Upper lobe of right lung (tissue), 1 donor: ENCODE measurements around the gene ADGRG1. TPM values are rescaled to one million over a fixed set of nuclear protein-coding genes. Genes with fewer than 3 reads are reported as not detected.

ENCODE experiments used
- ATAC-seq: fragments of 200-7000 bp; cut with Tn5 transposase; one replicate; pipeline ENCODE4 v1.9.1; 2020; ENCODE audit warnings: mild to moderate bottlenecking, moderate library complexity
- DNase-seq: peaks from one replicate; pipeline ENCODE4 v3.0.0-alpha.2; 2020
- H3K27ac ChIP-seq: fragments of 200-600 bp; one replicate; pipeline ENCODE4 v1.8.0; 2022
- H3K27me3 ChIP-seq: fragments of 200-600 bp; one replicate; pipeline ENCODE4 v1.8.0; 2022; ENCODE audit warnings: mild to moderate bottlenecking
- H3K36me3 ChIP-seq: fragments of 200-600 bp; one replicate; pipeline ENCODE4 v1.8.0; 2022
- H3K4me1 ChIP-seq: fragments of 200-600 bp; one replicate; pipeline ENCODE4 v1.8.0; 2022
- H3K4me3 ChIP-seq: fragments of 200-600 bp; one replicate; pipeline ENCODE4 v1.8.0; 2022; ENCODE audit warnings: mild to moderate bottlenecking
- H3K9me3 ChIP-seq: fragments of 200-600 bp; one replicate; pipeline ENCODE4 v1.8.0; 2022
- CTCF ChIP-seq: fragments of 200-600 bp; IDR thresholded peaks from one replicate; pipeline ENCODE4 v1.8.0; 2022; ENCODE audit warnings: antibody characterized with exemption
- intact Hi-C: fragments of 100-400 bp; cut with DNase I; formaldehyde crosslinking; loops from one replicate; pipeline ENCODE4 v1.11.0; 2022
- total RNA-seq: library from RNA; stranded (reverse); fragmentation: NEBNext Ultra II Directional; extraction: Animal tissue kit (Norgen Biotek cat#: 25700); gene quantifications from one replicate; pipeline ENCODE4 v1.2.1, GENCODE V29; 2021
- donor health status: DM: no; HTN: yes; CAD: no; lungs with severe emphysema.

ADGRG1 gene
- total RNA-seq, 1 donor from 2014 or later: 66.9 TPM

GRCh38 chr16:57672824-57673223 is 44.4 kb downstream of the ADGRG1 start:
- Histone ChIP-seq H3K27me3 (peaks cover 5% of the 10 kb centered on the region), H3K4me3 (no peak overlapping the region), H3K9me3 (no peaks in the 10 kb centered on the region), H3K36me3 (no peaks in the 10 kb centered on the region), H3K27ac (no peak overlapping the region), H3K4me1 (no peaks in the 10 kb centered on the region)
- intact Hi-C loops: no loop called here
- no peak for DNase-seq
- no peak for ATAC-seq
- no peak for TF ChIP-seq CTCF

- peak; percentile 29 for ATAC-seq
- no peaks in the 10 kb centered on the region for H3K36me3 ChIP-seq
- no peak overlapping the region for H3K4me3 ChIP-seq
- H3K27me3 ChIP-seq: peaks cover 5% of the 10 kb centered on the region
- intact Hi-C loops: no loop called here
- no peak for DNase-seq
- H3K4me1 ChIP-seq: no peaks in the 10 kb centered on the region
- no peaks in the 10 kb centered on the region for H3K9me3 ChIP-seq
- no peak overlapping the region for H3K27ac ChIP-seq
- TF ChIP-seq CTCF: no peak
Measured at GRCh38 chr16:57675741-57676551, 47.5 kb downstream of the ADGRG1 start.

GRCh38 chr16:57676553-57677085 is 48.2 kb downstream of the ADGRG1 start:
- Histone ChIP-seq H3K4me3 (no peak overlapping the region), H3K9me3 (no peaks in the 10 kb centered on the region), H3K4me1 (no peaks in the 10 kb centered on the region), H3K27ac (no peak overlapping the region), H3K36me3 (no peaks in the 10 kb centered on the region), H3K27me3 (peaks cover 5% of the 10 kb centered on the region)
- DNase-seq: no peak
- ATAC-seq: no peak
- intact Hi-C loops: no loop called here
- TF ChIP-seq CTCF: no peak

- peaks cover 5% of the 10 kb centered on the region for H3K27me3 ChIP-seq
- H3K4me1 ChIP-seq: no peaks in the 10 kb centered on the region
- intact Hi-C loops: no loop called here
- no peak overlapping the region for H3K4me3 ChIP-seq
- no peaks in the 10 kb centered on the region for H3K9me3 ChIP-seq
- no peaks in the 10 kb centered on the region for H3K36me3 ChIP-seq
- ATAC-seq (peak; percentile 52), DNase-seq (no peak)
- no peak for TF ChIP-seq CTCF
- H3K27ac ChIP-seq: no peak overlapping the region
Measured at GRCh38 chr16:57677622-57678369, 49.4 kb downstream of the ADGRG1 start.

- no peaks in the 10 kb centered on the region for H3K9me3 ChIP-seq
- no peaks in the 10 kb centered on the region for H3K36me3 ChIP-seq
- no peak for TF ChIP-seq CTCF
- ATAC-seq (no peak), DNase-seq (no peak)
- intact Hi-C loops: no loop called here
- H3K4me1 ChIP-seq: no peaks in the 10 kb centered on the region
- no peak overlapping the region for H3K27ac ChIP-seq
- H3K4me3 ChIP-seq: no peak overlapping the region
- H3K27me3 ChIP-seq: no peaks in the 10 kb centered on the region
Measured at GRCh38 chr16:57679016-57679415, 50.6 kb downstream of the ADGRG1 start.
